HCT116 (cell line): ENCODE measurements around the gene P2RX7. TPM values are rescaled to one million over a fixed set of nuclear protein-coding genes. Genes with fewer than 3 reads are reported as not detected.

Experiments used
- ATAC-seq: fragments of 200-7000 bp; cut with Tn5 transposase; 2 replicates; pipeline ENCODE4 v1.9.1; 2020; ENCODE audit warnings: mild to moderate bottlenecking, moderate library complexity
- BruUV-seq: library from RNA; stranded (reverse); fragments of 400-500 nt; replicated peaks from 2 replicates; lab custom pipeline; 2021; lab: Mats Ljungman, UMichigan
- CTCF ChIA-PET: fragments of 300-600 bp; sonication (Branson Sonifier 250); formaldehyde crosslinking; loops from one replicate; lab custom pipeline; 2021; ENCODE audit warnings: antibody characterized with exemption; lab: Charles Lee
- POLR2A ChIA-PET: fragments of 300-600, 350-600 bp; sonication (Branson Sonifier 250); formaldehyde crosslinking; loops from one replicate; lab custom pipeline; 2021; ENCODE audit warnings: antibody characterized with exemption; lab: Charles Lee
- RAD21 ChIA-PET, 2 experiments: fragments of 300-600 bp; sonication (Branson Sonifier 250); formaldehyde crosslinking; loops; one replicate each; lab custom pipeline; 2023; ENCODE audit warnings: low total read pairs in 2 of 2; ENCODE audit not compliant: uncharacterized antibody in 2 of 2, unreplicated experiment in 2 of 2, low non-redundant PET in 1 of 2; lab: Charles Lee
- DNase-seq: peaks from one replicate; pipeline ENCODE4 v3.0.0-alpha.2; 2010; ENCODE audit warnings: low read depth, low spot score
- H2AFZ ChIP-seq: fragments of 200-600 bp; shearing (Covaris generic), sonication (generic); 2 replicates; pipeline ENCODE4 v1.6.1; 2017; ENCODE audit warnings: low read depth, mixed run types, mixed read lengths, antibody characterized with exemption, low read length; ENCODE audit not compliant: poor library complexity, severe bottlenecking
- H3K27ac ChIP-seq: 2 replicates; pipeline ENCODE4 v1.5.1; 2012; ENCODE audit warnings: low read depth, low read length
- H3K27me3 ChIP-seq: fragments of 200-600 bp; sonication (generic); 2 replicates; pipeline ENCODE4 v1.6.1; 2016; ENCODE audit warnings: mixed run types, low read length, mixed read lengths; ENCODE audit not compliant: insufficient read depth
- H3K36me3 ChIP-seq, 2 experiments: fragments of 200-500 bp in 1 of 2; fragments of 200-600 bp in 1 of 2; sonication (Bioruptor generic) in 1 of 2; sonication (generic) in 1 of 2; 2 replicates each; pipeline versions ENCODE4 v1.5.1 to v1.6.1; 2014 to 2016; ENCODE audit warnings: low read length in 2 of 2, inconsistent platforms in 1 of 2, mixed read lengths in 1 of 2, mixed run types in 1 of 2; ENCODE audit not compliant: insufficient read depth in 2 of 2, control insufficient read depth in 1 of 2
- H3K4me1 ChIP-seq, 2 experiments: fragments of 200-600 bp in 1 of 2; sonication (generic) in 1 of 2; 2 replicates each; pipeline versions ENCODE4 v1.5.1 to v1.6.1; 2012 to 2017; ENCODE audit warnings: low read length in 2 of 2, inconsistent platforms in 1 of 2, mild to moderate bottlenecking in 1 of 2, mixed read lengths in 1 of 2, mixed run types in 1 of 2, moderate library complexity in 1 of 2; ENCODE audit not compliant: insufficient read depth in 2 of 2, control insufficient read depth in 1 of 2
- H3K4me2 ChIP-seq: fragments of 200-600 bp; sonication (generic); 2 replicates; pipeline ENCODE4 v1.6.1; 2017; ENCODE audit warnings: mixed run types, low read length, mixed read lengths
- H3K4me3 ChIP-seq, 2 experiments: fragments of 200-600 bp in 1 of 2; sonication (generic) in 1 of 2; replicated peaks in 1 of 2; 2 replicates each; pipeline ENCODE4 v1.5.1; 2011 to 2016; ENCODE audit warnings: low read length in 2 of 2, control low read depth in 1 of 2, low read depth in 1 of 2, mild to moderate bottlenecking in 1 of 2, mixed read lengths in 1 of 2, mixed run types in 1 of 2
- H3K79me2 ChIP-seq: fragments of 200-600 bp; sonication (generic); 2 replicates; pipeline ENCODE4 v1.6.1; 2017; ENCODE audit warnings: mild to moderate bottlenecking, mixed run types, low read length, moderate library complexity, mixed read lengths; ENCODE audit not compliant: insufficient read depth
- H3K9ac ChIP-seq: fragments of 200-600 bp; sonication (generic); 2 replicates; pipeline ENCODE4 v1.6.1; 2016; ENCODE audit warnings: low read length, mixed read lengths
- H3K9me2 ChIP-seq: fragments of 200-600 bp; sonication (generic), shearing (Covaris generic); 2 replicates; pipeline ENCODE4 v1.6.1; 2017; ENCODE audit warnings: mixed run types, mild to moderate bottlenecking, moderate library complexity; ENCODE audit not compliant: insufficient read depth
- H3K9me3 ChIP-seq, 2 experiments: fragments of 200-500 bp in 1 of 2; fragments of 200-600 bp in 1 of 2; sonication (Bioruptor generic) in 1 of 2; sonication (generic) in 1 of 2; 2 replicates each; pipeline ENCODE4 v1.6.1; 2014 to 2017; ENCODE audit warnings: low read length in 2 of 2, mixed read lengths in 2 of 2, inconsistent platforms in 1 of 2, low read depth in 1 of 2, mild to moderate bottlenecking in 1 of 2, mixed run types in 1 of 2, moderate library complexity in 1 of 2; ENCODE audit not compliant: control insufficient read depth in 1 of 2, insufficient read depth in 1 of 2
- H4K20me1 ChIP-seq: fragments of 200-600 bp; sonication (generic), shearing (Covaris generic); 2 replicates; pipeline ENCODE4 v1.6.1; 2017; ENCODE audit warnings: mixed run types, mild to moderate bottlenecking, moderate library complexity; ENCODE audit not compliant: insufficient read depth
- CEBPB ChIP-seq: IDR thresholded peaks from 2 replicates; pipeline ENCODE4 v1.6.1; 2012; ENCODE audit warnings: low read depth
- EGR1 ChIP-seq: IDR thresholded peaks from 2 replicates; pipeline ENCODE4 v1.6.1; 2012; ENCODE audit warnings: low read depth
- ELF1 ChIP-seq: IDR thresholded peaks from 2 replicates; pipeline ENCODE4 v1.6.1; 2012; ENCODE audit warnings: low read depth, borderline replicate concordance
- EZH2 ChIP-seq: fragments of 200-600 bp; sonication (generic); IDR thresholded peaks from 2 replicates; pipeline ENCODE4 v1.6.1; 2017; ENCODE audit warnings: antibody characterized with exemption, mixed run types
- EZH2phosphoT487 ChIP-seq: fragments of 200-600 bp; IDR thresholded peaks from 2 replicates; pipeline ENCODE4 v1.6.1; 2018; ENCODE audit warnings: antibody characterized with exemption, borderline replicate concordance
- FOSL1 ChIP-seq: IDR thresholded peaks from 2 replicates; pipeline ENCODE4 v1.6.1; 2012; ENCODE audit warnings: low read depth
- JUND ChIP-seq: IDR thresholded peaks from 2 replicates; pipeline ENCODE4 v1.6.1; 2012
- POLR2AphosphoS5 ChIP-seq: IDR thresholded peaks from 2 replicates; pipeline ENCODE4 v1.6.1; 2011; ENCODE audit warnings: mild to moderate bottlenecking, low read depth, low read length, moderate library complexity
- RAD21 ChIP-seq: IDR thresholded peaks from 2 replicates; pipeline ENCODE4 v1.6.1; 2012; ENCODE audit warnings: low read depth, mild to moderate bottlenecking
- SIN3A ChIP-seq: IDR thresholded peaks from 2 replicates; pipeline ENCODE4 v1.6.1; 2012; ENCODE audit warnings: low read depth
- SP1 ChIP-seq: IDR thresholded peaks from 2 replicates; pipeline ENCODE4 v1.6.1; 2012; ENCODE audit warnings: low read depth
- SRF ChIP-seq: IDR thresholded peaks from 2 replicates; pipeline ENCODE4 v1.6.1; 2012; ENCODE audit warnings: low read depth
- TCF7L2 ChIP-seq: IDR thresholded peaks from 2 replicates; pipeline ENCODE4 v1.7.0; 2011; ENCODE audit warnings: borderline replicate concordance, inconsistent platforms; ENCODE audit not compliant: insufficient read depth, insufficient read length; ENCODE audit errors: extremely low read depth
- ZFX ChIP-seq: fragments of 450-650 bp; IDR thresholded peaks from 2 replicates; pipeline ENCODE4 v1.6.1; 2017
- ZNF274 ChIP-seq: fragments of 200-500 bp; sonication (Bioruptor generic); IDR thresholded peaks from 2 replicates; pipeline ENCODE4 v1.6.1; 2014; ENCODE audit warnings: mild to moderate bottlenecking, low read depth, low read length, inconsistent platforms
- intact Hi-C: fragments of 100-400 bp; cut with micrococcal nuclease; formaldehyde crosslinking; loops from 2 replicates; pipeline ENCODE4 v1.10.0; 2022
- total RNA-seq: library from RNA; stranded (reverse); gene quantifications from one replicate; pipeline ENCODE4 v1.2.1, GENCODE V29; 2021; ENCODE audit not compliant: unreplicated experiment
- TF ChIP-seq, protein P1 (sequence below): IDR thresholded peaks from 2 replicates; pipeline ENCODE4 v1.6.1; 2012
- TF ChIP-seq, protein P2 (sequence below), 3 experiments: fragments of 200-600 bp in 1 of 3; sonication (generic) in 1 of 3; IDR thresholded peaks in 2 of 3; conservative IDR thresholded peaks in 1 of 3; 2 replicates each; pipeline ENCODE4 v1.5.1; 2012 to 2017; ENCODE audit warnings: low read depth in 2 of 3, low read length in 2 of 3, antibody characterized with exemption in 1 of 3, borderline replicate concordance in 1 of 3, control low read depth in 1 of 3, mild to moderate bottlenecking in 1 of 3, mixed read lengths in 1 of 3, mixed run types in 1 of 3, moderate library complexity in 1 of 3; ENCODE audit not compliant: insufficient read depth in 1 of 3
- TF ChIP-seq, protein P3 (sequence below): IDR thresholded peaks from 2 replicates; pipeline ENCODE4 v1.6.1; 2012
- TF ChIP-seq, protein P4 (sequence below): IDR thresholded peaks from 2 replicates; pipeline ENCODE4 v1.6.1; 2011; ENCODE audit warnings: mild to moderate bottlenecking, low read length, moderate library complexity; ENCODE audit not compliant: insufficient replicate concordance; ENCODE audit errors: extremely low read depth

The P2RX7 gene
- total RNA-seq, 1 experiment from 2014 or later = 1.5 TPM

DNA sequence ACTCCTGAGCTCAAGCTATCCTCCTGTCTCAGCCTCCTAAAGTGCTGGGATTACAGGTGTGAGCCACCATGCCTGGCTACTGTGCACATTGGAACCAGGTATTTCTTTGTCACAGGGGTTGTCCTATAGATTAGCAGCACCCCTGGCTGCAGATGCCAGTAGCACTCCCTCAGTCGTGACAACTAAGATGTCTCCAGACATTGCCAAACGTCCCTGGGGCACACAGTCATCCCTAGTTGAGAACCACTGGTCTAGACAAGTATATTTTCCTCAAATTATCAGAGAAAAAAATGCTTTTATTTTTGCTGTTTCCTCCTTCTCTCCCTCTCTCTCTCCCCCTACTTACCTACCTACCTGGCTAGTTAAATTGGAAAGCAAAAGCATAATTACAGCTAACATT lies 17.9 kb upstream of the P2RX7 start:
- DNase-seq (no peak), ATAC-seq (no peak)
- no peak overlapping the region for H2AFZ ChIP-seq
- POLR2A ChIA-PET = no interaction called here
- H3K9me3 ChIP-seq = no peaks in the 10 kb centered on the region
- no peaks in the 10 kb centered on the region for H3K27me3 ChIP-seq
- no peaks in the 10 kb centered on the region for H3K4me1 ChIP-seq
- no peak overlapping the region for H3K9ac ChIP-seq
- H3K9me2 ChIP-seq = no peaks in the 10 kb centered on the region
- no peaks in the 10 kb centered on the region for H3K36me3 ChIP-seq
- BruUV-seq = no TSS peak
- no peak for TF ChIP-seq ELF1
- TF ChIP-seq SP1 = no peak
- no peak for TF ChIP-seq EZH2phosphoT487
- no peak for TF ChIP-seq EGR1
- RAD21 ChIA-PET = no interaction called here
- intact Hi-C loops = loop anchor here (5.0 kb wide), 3 partner anchors 53 to 533 kb away; partner anchors contain the start of gene POP5
- H3K27ac ChIP-seq = no peak overlapping the region
- no peak overlapping the region for H3K4me3 ChIP-seq
- no peaks in the 10 kb centered on the region for H4K20me1 ChIP-seq
- no peak overlapping the region for H3K4me2 ChIP-seq
- H3K79me2 ChIP-seq = no peaks in the 10 kb centered on the region
- CTCF ChIA-PET = no interaction called here

DNA sequence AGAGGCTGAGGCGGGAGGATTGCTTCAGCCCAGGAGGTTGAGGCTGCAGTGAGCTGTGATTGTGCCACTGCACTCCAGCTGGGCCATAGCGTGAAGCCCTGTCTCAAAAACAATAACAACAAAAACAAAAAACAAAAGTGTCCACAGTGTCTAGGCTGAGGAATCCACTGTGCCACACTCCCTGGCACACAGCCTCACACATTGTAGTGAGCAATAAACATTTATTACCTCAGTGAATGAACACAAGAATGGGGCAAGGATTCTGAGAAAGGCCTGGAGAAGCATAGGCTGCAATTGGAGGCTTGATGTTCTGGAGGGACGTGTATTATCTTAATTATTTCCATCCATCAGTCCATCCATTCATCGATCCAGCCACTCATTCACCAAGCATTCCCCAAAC lies 17.1 kb upstream of the P2RX7 start:
- Histone ChIP-seq H3K27ac (no peak overlapping the region), H3K79me2 (no peaks in the 10 kb centered on the region), H3K36me3 (no peaks in the 10 kb centered on the region), H3K9me2 (no peaks in the 10 kb centered on the region), H3K4me1 (no peaks in the 10 kb centered on the region), H3K9me3 (no peaks in the 10 kb centered on the region), H4K20me1 (no peaks in the 10 kb centered on the region), H3K27me3 (no peaks in the 10 kb centered on the region), H3K4me2 (no peak overlapping the region), H3K9ac (no peak overlapping the region), H2AFZ (no peak overlapping the region), H3K4me3 (no peak overlapping the region)
- intact Hi-C loops = no loop called here
- no TSS peak for BruUV-seq
- POLR2A ChIA-PET = no interaction called here
- CTCF ChIA-PET = no interaction called here
- ATAC-seq (no peak), DNase-seq (no peak)
- RAD21 ChIA-PET = no interaction called here
- TF ChIP-seq, protein P1, sequence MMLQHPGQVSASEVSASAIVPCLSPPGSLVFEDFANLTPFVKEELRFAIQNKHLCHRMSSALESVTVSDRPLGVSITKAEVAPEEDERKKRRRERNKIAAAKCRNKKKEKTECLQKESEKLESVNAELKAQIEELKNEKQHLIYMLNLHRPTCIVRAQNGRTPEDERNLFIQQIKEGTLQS = no peak
- TF ChIP-seq SRF = no peak
- TF ChIP-seq EZH2 = no peak
- TF ChIP-seq JUND = no peak
- TF ChIP-seq, protein P2, sequence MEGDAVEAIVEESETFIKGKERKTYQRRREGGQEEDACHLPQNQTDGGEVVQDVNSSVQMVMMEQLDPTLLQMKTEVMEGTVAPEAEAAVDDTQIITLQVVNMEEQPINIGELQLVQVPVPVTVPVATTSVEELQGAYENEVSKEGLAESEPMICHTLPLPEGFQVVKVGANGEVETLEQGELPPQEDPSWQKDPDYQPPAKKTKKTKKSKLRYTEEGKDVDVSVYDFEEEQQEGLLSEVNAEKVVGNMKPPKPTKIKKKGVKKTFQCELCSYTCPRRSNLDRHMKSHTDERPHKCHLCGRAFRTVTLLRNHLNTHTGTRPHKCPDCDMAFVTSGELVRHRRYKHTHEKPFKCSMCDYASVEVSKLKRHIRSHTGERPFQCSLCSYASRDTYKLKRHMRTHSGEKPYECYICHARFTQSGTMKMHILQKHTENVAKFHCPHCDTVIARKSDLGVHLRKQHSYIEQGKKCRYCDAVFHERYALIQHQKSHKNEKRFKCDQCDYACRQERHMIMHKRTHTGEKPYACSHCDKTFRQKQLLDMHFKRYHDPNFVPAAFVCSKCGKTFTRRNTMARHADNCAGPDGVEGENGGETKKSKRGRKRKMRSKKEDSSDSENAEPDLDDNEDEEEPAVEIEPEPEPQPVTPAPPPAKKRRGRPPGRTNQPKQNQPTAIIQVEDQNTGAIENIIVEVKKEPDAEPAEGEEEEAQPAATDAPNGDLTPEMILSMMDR (IDR thresholded peaks at IDR 0.05 in 2 of 3, conservative IDR thresholded peaks at IDR 0.05 in 1 of 3; ENCODE audit: borderline replicate concordance in 1 of 3, insufficient read depth in 1 of 3, low read depth in 2 of 3, low read length in 2 of 3) = no peak
- TF ChIP-seq ZFX = no peak
- no peak for TF ChIP-seq ZNF274
- no peak for TF ChIP-seq SP1
- TF ChIP-seq FOSL1 = no peak
- no peak for TF ChIP-seq ELF1
- TF ChIP-seq, protein P3, sequence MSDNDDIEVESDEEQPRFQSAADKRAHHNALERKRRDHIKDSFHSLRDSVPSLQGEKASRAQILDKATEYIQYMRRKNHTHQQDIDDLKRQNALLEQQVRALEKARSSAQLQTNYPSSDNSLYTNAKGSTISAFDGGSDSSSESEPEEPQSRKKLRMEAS = no peak
- TF ChIP-seq POLR2AphosphoS5 = no peak
- TF ChIP-seq SIN3A = no peak
- no peak for TF ChIP-seq RAD21
- TF ChIP-seq, protein P4, sequence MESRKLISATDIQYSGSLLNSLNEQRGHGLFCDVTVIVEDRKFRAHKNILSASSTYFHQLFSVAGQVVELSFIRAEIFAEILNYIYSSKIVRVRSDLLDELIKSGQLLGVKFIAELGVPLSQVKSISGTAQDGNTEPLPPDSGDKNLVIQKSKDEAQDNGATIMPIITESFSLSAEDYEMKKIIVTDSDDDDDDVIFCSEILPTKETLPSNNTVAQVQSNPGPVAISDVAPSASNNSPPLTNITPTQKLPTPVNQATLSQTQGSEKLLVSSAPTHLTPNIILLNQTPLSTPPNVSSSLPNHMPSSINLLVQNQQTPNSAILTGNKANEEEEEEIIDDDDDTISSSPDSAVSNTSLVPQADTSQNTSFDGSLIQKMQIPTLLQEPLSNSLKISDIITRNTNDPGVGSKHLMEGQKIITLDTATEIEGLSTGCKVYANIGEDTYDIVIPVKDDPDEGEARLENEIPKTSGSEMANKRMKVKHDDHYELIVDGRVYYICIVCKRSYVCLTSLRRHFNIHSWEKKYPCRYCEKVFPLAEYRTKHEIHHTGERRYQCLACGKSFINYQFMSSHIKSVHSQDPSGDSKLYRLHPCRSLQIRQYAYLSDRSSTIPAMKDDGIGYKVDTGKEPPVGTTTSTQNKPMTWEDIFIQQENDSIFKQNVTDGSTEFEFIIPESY = no peak
- TF ChIP-seq TCF7L2 = no peak
- no peak for TF ChIP-seq EGR1
- no peak for TF ChIP-seq CEBPB
